Activated naive CD4-positive, alpha-beta T cell treated with Interleukin-2 at 50 U/mL for 16 hours (primary cell): ENCODE results near the gene WFDC8.
A peak's percentile ranks its signal among the peaks of the same experiment; 100 is the strongest.
"Not testable (repeated sequence)": the region's sequence is repeated elsewhere in the genome, so short reads cannot be mapped to it uniquely, and the experiment has no call there.

Source experiments
- DNase-seq: peaks from one replicate; pipeline ENCODE4 v3.0.0-alpha.2; 2020

WFDC8 gene

DNA sequence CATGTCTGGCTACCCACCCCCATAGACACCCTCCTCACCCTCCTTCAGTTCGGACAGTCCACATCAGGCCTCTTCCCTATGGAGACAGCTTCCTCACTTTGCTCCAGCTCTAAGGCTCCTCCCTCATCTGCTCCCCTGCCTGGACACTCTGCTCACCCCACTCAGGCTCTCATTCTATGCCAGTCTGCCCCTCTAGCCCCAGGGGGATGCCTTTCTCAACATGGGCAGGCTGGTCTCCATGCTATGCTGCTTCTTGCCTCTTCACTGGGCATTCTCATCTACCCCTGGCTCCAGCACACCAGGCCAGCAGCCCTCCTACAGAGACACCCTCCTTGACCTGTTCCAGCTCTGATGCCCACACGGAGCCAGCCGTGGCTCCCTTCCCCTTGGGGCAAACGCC lies at the start of gene WFDC8:
Gene WFDC8, minus strand, starts transcription at position 101 of the 400 bp plus-strand sequence. Its CDS starts 37 bp downstream, at position 64.
- no peak for DNase-seq

DNA sequence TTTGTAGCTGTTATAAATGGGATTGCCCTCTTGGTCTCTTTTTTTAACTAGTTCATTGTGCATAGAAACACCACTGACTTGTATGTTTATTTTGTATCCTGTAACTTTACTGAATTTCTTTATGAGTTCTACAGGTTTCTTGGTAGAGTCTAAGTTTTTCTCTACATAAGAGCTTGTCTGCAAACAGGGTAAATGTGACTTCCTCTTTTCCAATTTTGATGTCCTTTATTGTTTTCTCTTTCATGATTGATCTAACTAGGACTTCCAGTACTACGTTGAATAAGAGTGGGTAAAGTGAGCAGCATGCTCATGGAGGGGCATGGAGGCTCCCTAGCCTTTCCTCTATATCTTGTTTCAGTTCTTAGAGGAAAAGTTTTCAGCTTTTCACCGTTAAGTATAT lies 47.5 kb upstream of the WFDC8 start:
- DNase-seq = no peak

DNA sequence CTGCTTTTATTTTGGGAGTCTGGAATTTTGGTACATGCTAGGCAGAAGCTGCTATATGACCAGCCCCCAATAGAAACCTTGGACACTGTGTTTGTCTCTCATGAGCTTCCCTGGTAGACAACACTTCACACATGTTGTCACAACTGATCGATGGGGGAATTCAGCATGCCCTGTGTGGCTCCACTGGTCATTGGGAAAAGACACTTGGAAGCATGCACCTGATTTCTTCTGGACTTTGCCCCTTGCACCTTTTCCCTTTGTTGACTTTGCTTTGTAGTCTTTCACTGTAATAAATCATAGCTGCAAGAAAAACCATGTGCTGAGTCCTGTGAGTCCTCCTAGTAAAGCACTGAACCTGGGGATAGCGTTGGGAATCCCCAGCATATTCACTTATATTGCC lies 42.5 kb upstream of the WFDC8 start:
- no peak for DNase-seq

DNA sequence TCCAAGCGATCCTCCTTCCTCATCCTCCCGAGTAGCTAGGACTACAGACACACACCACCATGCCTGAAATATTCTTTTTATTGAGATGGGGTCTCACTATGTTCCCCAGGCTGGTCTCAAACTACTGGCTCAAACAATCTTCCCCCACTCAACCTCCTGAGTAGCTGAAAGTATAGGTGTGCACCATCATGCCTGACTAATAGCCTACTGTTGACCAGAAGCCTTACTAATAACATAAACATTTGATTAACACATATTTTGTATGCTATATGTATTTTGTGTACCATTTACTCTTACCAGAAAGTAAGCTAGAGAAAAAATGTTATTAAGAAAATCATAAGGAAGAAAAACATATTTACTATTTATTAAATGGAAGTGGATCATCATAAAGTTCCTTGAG lies 38.5 kb upstream of the WFDC8 start:
- DNase-seq = no peak

DNA sequence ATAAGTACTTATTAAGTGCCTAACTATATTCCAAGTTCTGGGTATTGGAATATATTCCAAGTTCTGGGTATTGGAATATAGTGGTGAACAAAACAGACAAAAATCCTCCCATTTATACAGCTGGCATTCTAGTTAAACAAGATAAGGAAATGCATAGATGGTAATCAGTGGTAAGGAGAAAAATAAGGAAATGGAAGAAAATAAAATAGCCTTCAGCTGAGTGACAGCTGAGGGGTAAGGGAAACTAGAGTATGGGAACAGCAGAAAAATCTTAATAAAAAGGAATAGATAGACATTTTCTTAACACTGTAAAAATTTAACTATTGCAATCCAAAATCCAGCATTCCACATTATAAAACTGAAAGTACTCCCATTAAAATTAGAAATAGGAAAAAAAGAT lies 33.2 kb upstream of the WFDC8 start:
- no peak for DNase-seq

DNA sequence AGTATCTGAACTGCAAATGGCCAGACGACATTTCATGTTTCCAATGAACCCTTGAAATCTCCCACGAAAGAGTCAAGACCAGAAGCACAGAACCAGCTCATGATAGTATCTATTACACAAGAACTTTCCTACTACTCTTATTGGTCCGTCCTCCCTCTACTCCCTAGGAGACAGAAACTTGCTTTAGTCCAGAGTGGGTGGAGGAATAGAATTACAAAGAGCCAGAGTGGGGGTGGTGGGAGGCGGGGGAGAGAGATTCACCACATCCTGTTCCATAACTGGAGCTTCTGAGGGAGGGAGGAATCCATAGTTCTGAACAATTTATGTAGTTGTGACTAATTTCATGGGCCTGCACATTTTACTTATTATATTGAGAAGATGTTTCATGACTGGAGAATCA lies 32.0 kb upstream of the WFDC8 start:
- peak; percentile 54 for DNase-seq

DNA sequence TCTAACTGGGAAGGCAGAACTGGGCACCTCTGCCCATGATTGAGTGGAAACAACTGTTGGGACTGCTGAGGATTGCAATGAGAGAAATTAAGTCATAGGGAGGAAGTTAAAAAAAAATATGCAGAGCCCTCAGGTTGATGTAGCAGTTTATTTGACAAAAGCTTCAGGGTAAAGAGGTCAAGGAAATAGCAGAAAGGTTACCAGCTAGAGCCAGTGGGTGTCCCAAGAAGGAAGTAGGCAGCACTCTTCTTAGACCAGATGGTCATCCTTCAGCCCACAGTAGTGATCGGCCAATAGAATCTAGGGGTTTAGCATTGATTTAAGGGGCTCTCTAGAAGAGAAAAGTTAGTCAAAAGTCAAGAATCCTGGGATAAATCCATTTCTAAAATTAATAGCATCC lies 28.7 kb upstream of the WFDC8 start:
- DNase-seq = no peak

DNA sequence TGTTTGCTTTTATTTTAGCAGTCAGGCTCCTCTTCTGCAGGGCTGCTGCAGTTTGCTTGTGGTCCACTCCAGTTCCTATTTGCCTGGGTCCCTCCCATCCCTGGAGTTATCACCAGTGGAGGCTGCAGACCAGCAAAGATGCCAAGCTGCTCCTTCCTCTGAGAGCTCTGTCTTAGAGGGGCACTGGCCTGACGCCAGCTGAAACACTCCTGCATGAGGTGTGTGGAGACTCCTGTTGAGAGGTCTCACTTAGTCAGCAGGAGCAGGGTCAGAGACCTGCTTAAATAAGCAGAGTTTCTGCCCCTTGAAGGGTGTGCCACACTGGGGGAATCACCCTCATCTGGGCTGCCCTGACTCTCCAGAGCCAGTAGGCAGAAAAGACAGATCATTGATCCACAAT lies 16.2 kb upstream of the WFDC8 start:
- DNase-seq = no peak

DNA sequence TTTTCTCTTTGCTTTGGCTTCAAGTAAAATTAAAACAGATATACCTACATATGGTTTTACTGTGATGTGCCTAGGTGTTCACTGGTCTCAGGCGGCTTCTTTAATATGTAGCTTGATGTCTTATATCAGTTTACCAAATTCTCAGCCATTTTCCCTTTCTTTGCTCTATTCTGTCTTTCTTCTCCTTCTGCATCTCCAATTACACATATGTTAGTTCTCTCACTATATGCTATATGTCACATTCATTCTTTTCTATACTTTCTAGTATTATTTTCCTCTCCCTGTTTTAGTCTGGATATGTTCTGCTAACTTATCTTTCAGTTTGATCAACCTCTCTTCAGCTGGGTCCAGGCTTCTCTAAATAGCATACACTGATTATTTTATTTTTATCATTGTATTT lies 14.4 kb upstream of the WFDC8 start:
- DNase-seq = no peak

DNA sequence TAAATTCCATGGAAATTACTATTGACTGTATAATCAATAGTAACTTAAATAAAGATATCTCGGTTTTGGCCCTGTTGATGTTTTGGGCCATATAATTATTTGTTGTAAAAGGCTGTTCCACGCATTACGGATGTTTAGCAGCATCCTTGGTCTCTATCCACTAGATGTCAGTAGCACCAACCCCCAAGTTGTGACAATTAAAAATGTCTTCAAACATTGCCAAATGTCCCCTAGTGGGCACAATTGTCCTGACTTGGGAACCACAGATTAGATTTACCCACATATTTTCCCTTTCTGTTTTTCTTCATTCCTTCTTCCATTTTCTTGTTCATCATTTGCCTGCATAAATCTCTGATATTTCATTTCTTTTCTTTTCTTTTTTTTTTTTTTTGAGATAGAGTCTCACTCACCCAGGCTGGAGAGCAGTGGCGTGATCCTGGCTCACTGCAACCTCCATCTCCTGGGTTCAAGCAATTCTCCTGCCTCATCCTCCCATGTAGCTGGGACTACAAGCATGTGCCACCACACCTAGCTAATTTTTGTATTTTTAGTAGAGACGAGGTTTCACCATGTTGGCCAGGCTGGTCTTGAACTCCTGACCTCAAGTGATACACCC lies 13.6 kb upstream of the WFDC8 start:
- DNase-seq = no peak

DNA sequence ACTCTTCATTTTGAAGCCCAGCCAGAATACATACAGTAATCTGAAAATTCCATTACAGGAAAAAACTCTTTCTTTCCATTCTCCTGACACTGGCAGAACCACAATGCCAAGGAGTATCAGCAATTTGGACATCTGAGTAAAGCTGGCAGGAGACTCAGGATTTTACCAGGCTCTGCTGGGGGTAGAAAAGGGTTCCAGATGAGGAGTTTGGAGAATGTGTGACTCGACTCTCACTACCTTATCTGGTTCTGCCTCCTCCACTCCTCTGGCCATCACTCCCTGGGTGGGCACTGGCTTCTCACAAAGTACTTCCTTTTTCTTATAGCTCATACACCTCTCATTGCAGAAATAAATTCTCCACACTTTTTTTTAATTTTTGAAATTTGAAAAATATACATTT lies 10.6 kb upstream of the WFDC8 start:
- DNase-seq = no peak

DNA sequence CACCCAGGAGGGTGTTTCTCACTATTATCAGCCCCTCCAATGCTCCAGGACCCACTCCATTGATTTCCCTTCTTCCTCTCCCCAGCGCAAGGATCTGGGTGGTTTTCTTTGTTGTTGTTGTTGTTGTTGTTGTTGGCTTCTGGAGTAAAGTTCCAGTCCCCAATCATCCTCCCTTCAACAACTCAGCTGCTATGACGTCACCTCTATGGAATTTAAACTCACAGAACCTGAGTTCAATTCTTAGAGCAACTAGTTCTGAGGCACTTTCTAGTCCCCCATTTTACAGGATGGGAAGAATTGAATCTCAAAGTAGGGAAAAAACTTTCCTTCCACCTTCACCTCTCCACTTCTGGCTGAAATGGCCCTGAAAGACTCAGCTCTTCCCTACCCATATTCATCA lies 9.7 kb upstream of the WFDC8 start:
- DNase-seq = no peak

DNA sequence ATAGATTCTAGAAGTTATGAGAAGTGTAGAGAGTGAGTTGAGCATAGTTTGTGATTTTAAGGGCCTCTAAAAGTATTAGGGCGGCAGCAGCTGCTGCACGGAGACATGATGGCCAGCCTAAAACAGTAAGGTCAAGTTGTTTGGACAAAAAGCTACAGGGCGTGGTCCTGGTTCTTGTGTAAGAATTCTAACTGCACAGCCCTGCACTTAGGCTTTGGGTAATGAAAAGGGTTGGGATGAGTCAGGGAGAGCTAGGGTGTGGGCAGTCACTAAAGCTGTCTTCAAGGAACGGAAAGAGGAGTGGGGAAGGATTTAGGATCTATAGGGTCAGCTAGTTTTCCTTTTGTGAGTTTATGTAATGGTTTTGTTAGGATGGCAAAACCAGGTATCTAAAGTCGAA lies 6.9 kb upstream of the WFDC8 start:
- DNase-seq = not testable (repeated sequence)

DNA sequence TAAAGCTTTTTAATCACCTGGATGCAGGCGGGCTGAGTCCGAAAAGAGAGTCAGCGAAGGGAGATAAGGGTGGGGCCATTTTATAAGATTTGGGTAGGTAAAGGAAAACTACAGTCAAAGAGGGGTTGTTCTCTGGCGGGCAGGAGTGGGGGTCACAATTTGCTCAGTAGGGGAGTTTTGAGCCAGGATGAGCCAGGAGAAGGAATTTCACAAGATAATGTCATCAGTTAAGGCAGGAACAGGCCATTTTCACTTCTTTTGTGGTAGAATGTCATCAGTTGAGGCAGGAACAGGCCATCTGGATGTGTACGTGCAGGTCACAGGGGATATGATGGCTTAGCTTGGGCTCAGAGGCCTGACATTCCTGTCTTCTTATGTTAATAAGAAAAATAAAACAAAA lies 5.2 kb upstream of the WFDC8 start:
- DNase-seq = not testable (repeated sequence)

DNA sequence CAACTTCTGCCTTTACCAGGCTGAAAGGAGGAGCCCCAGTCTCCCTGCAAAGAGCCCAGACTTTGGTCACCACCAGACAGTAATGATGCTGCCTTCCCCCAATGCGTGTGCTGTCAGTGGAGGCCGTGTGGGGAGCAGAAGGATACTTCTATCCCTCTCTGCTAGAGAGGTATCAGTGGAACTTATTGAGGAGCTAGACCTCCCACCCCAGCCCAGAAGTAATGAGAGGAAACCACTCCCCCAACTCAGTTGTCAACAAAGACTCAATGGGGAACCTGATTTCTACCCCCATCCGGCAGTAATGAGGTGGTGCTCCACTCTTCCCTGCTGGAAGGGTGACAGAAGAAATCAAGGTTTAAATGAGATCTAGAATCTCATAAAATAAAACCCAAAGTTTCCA lies 4.4 kb upstream of the WFDC8 start:
- DNase-seq = no peak

DNA sequence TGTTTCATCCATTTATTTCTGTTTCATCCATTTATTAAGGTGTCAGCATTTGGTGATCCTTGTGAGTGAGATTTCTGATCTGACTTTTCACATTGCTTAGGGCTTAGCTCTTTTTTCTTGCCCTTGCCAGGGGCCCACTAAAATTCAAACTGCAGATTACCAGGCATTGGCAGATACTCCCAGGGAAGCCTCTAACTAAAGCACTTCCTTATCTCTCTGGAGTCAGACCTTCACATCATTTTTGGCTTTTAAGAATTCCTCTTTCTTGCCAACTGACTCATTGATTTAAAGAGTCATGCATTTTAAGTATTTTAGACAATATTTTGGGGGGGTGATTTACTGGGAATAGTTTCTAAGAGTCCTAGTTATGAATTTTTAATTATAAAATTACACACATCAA lies 2.6 kb upstream of the WFDC8 start:
- DNase-seq = no peak

DNA sequence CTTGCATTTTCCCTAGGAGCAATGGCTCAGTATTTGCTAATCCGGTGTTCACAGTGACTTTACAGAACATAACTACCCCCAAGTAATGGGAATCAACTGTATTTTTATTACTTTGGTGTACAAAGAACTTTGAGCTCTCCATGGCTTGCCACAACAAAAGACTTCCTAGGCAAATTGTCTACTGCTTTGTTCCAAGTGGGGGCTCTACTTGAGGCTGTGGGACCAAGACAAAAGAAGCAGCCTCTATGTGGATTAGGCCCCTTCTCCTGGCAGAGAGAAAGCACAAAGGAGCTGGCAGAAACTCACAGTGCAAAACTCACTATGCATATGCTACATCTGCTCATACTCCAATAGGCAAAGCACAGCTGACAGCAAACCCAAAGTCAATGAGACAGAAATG lies 853 bp downstream of the WFDC8 start:
- no peak for DNase-seq

DNA sequence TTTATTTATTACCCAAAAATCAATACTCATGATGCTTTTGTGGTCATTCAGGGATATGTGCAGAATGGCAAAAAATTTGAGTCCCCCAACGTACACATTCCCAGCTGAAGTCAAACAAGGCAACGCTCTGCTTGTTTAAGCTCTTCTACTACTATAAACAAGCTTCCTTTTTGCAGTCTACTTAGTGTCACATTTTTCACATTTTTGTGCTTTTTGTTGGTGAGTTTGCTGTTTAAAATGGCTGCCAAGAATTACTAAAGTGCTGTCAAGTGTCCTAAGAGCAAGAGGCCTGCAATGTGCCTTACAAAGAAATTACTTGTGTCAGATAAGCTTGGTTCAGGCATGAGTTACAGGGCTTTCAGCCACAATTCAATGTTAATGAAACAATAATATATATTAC lies 2.1 kb downstream of the WFDC8 start:
- DNase-seq = no peak

DNA sequence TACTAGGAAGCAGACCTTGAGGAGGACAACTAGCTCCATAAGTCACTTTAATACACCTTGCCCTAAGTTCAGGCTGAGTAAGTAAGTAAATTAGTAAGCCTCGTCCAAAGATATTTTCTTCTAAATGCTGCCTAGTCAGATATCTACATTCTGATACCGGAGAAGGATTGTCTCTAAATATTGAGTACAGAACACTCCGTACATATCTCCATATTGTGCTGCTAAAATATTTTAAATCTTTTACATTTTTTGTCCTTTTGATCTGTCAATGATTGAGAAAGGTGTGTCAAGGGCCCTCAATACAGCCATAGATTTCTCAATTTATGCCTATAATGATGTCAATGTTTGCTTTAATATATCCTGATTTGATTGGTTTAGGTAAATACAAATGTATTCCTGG lies 3.2 kb downstream of the WFDC8 start:
- no peak for DNase-seq

DNA sequence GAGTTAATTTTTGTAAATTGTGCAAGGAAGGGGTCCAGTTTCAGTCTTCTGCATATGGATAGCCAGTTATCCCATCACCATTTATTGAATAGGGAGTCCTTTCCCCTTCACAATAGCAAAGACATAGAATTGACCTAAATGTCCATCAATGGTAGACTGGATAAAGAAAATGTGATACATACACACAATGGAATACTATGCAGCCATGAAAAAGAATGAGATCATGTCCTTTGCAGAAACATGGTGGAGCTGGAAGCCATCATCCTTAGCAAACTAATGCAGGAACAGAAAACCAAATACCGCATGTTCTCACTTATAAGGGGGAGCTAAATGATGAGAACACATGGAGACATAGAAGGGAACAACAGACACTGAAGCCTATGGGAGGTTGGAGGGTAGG lies 9.4 kb downstream of the WFDC8 start:
- not testable (repeated sequence) for DNase-seq

DNA sequence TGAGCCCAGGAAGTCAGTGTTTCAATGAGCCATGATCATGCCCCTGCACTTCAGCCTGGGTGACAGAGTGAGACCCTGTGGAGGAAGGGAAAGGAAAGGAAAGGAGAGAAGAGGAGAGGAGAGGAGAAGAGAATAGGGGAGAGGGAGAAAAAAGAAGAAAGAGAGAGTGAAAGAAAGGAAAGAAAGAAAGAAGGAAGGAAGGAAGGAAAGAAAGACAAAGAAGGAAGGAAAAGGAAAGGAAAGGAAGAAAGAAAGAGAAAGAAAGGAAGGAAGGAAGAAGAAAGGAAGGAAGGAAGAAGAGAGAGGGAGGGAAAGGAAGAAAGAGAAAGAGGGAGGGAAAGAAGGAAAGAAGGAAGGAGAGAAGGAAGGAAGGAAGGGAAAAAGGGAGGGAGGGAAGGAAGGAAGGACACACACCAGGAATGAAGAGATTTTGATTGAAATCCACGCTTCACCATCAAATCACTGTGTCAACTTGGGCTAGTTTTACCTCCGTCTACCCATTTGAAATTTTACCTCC lies 14.3 kb downstream of the WFDC8 start:
- no peak for DNase-seq

DNA sequence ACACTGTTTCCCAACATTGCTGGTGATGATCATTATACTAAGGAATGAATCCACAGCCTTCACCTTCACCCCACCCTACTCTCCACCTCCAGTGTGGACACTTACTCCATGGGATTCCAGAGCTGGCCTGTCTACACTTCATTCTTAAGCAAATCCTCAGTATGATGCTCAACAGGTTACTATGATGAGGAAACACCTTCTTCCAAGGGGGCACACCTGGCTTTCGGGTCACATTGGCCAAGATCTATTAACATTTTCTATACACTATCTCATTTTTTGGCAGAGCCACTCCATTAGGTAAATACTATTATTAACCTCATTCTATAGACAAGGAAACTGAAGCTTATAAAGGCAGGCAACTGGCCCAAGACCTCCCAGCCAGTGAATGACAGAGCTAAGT lies 23.9 kb downstream of the WFDC8 start:
- DNase-seq = no peak

DNA sequence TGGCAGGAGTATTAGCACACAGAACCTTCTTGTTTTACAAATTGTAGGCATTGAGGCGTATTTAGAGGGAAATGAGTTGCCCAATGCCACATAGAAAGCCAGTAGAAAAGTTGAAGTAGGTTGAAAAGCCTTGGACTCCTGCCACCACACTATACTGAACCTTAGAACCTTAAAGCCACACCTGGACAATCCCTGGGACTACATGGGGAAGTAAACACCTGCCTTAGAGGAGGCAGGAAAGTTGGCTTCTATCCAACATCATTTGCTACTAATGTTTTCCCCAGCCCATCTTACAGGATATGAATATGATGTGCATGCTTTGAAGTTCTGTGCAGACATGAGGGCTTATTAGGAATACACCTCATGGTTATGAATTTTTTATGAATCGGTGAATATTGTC lies 26.6 kb downstream of the WFDC8 start:
- no peak for DNase-seq

DNA sequence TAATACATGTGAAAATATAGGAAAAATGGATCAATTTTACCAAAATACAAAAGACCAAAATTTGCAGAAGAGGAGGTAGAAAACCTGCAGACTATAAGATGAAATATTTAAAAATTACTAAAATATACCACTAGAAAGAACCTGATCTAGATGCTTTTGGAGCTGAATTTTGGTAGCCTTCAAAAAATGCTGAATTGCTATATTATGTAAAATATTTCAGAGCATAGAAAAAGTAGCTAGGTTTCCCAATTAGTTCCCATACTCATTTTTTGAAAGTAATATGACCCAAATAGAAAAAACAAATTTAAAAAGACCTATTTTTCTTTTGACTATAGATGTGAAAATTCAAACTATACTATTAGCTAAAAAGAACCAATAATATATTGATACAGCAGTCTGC lies 28.3 kb downstream of the WFDC8 start:
- DNase-seq = no peak

DNA sequence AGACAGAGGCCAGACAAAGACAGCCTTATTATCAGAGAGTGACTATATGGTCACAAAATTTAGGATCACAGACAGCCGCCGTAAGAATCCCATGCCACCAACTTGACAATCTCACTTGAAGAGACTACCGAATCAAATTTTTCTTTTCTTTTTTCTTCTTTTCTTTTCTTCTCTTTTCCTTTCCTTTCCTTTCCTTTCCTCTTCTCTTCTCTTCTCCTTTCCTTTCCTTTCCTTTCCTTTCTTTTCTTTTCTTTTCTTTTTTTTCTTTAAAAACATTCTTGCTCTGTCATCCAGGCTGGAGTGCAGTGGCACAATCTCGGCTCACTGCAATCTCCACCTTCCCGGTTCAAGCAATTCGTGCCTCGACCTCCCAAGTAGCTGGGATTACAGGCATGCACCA lies 30.7 kb downstream of the WFDC8 start:
- DNase-seq = no peak
